DOHH2 (cell line): ENCODE data around the gene WRNIP1.

Experiments used
- H3F3A ChIP-seq: fragments of 200-600 bp; sonication (generic), shearing (Covaris generic); 2 replicates; pipeline ENCODE4 v1.6.0; 2016; ENCODE audit warnings: antibody characterized with exemption, mild to moderate bottlenecking; ENCODE audit not compliant: control insufficient read depth, insufficient read depth
- H3K27ac ChIP-seq: fragments of 200-600 bp; sonication (generic); 2 replicates; pipeline ENCODE4 v1.5.1; 2014; ENCODE audit warnings: low read depth, mild to moderate bottlenecking, low read length, moderate library complexity
- H3K27me3 ChIP-seq: fragments of 200-600 bp; sonication (generic); 2 replicates; pipeline ENCODE4 v1.6.1; 2014; ENCODE audit warnings: mild to moderate bottlenecking, low read length, mixed read lengths; ENCODE audit not compliant: control insufficient read depth
- H3K36me3 ChIP-seq: fragments of 200-600 bp; sonication (generic); 2 replicates; pipeline ENCODE4 v1.6.1; 2014; ENCODE audit warnings: mild to moderate bottlenecking, low read length, moderate library complexity, mixed read lengths; ENCODE audit not compliant: control insufficient read depth
- H3K4me1 ChIP-seq: fragments of 200-600 bp; sonication (generic); 2 replicates; pipeline ENCODE4 v1.6.1; 2014; ENCODE audit warnings: mild to moderate bottlenecking, low read length, mixed read lengths; ENCODE audit not compliant: control insufficient read depth
- H3K4me2 ChIP-seq: fragments of 200-600 bp; sonication (generic); 2 replicates; pipeline ENCODE4 v1.6.0; 2014; ENCODE audit warnings: mild to moderate bottlenecking, low read length, moderate library complexity
- H3K4me3 ChIP-seq: fragments of 200-600 bp; sonication (generic); 2 replicates; pipeline ENCODE4 v1.5.1; 2014; ENCODE audit warnings: mild to moderate bottlenecking, low read length, mixed read lengths
- H3K79me2 ChIP-seq: fragments of 200-600 bp; sonication (generic); 2 replicates; pipeline ENCODE4 v1.6.1; 2014; ENCODE audit warnings: mild to moderate bottlenecking, low read length, mixed read lengths; ENCODE audit not compliant: control insufficient read depth
- H3K9me2 ChIP-seq: fragments of 200-600 bp; sonication (generic); replicated peaks from 2 replicates; pipeline ENCODE4 v1.6.1; 2014; ENCODE audit warnings: mild to moderate bottlenecking, low read length, mixed read lengths; ENCODE audit not compliant: control insufficient read depth
- H3K9me3 ChIP-seq: fragments of 200-600 bp; sonication (generic); 2 replicates; pipeline ENCODE4 v1.6.1; 2014; ENCODE audit warnings: antibody characterized with exemption, low read length, mixed read lengths; ENCODE audit not compliant: control insufficient read depth, insufficient read depth
- H4K20me1 ChIP-seq: fragments of 200-600 bp; sonication (generic); 2 replicates; pipeline ENCODE4 v1.6.0; 2014; ENCODE audit warnings: low read depth, mild to moderate bottlenecking, antibody characterized with exemption, low read length, moderate library complexity; ENCODE audit not compliant: control insufficient read depth, insufficient read depth
- EZH2phosphoT487 ChIP-seq: fragments of 200-600 bp; sonication (generic); IDR thresholded peaks from 2 replicates; pipeline ENCODE4 v1.6.1; 2017; ENCODE audit warnings: borderline replicate concordance, mild to moderate bottlenecking, antibody characterized with exemption, low read length, moderate library complexity, mixed read lengths
- TF ChIP-seq, protein P1 (sequence below): fragments of 200-600 bp; sonication (generic); IDR thresholded peaks from one replicate; pipeline ENCODE4 v1.5.1; 2014; ENCODE audit warnings: antibody characterized with exemption, mild to moderate bottlenecking, low read depth, low read length; ENCODE audit not compliant: poor library complexity, severe bottlenecking

Gene WRNIP1

DNA sequence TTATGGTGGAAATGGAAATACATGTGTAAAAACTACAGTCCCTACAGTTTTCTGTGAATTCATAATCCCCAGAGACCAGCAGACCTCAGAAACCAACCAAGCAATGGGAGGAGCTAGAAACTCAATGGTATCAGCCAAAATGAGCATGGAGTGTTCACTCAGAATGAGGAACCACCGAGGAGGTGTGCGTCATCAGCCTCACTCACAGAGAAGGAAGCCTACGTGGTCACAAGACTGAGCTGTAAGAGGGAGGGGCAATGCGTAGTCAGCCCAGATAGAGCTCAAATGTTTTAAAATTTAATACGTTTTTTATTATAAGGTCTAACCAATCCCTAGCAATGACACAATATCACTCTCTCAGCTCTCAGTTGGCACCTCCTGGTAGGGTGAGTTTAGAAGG is 31.9 kb upstream of the WRNIP1 start:
- no peaks in the 10 kb centered on the region for H3K36me3 ChIP-seq
- peak overlapping the region; percentile 27 for H3K4me2 ChIP-seq
- no peaks in the 10 kb centered on the region for H3K79me2 ChIP-seq
- no peak for TF ChIP-seq EZH2phosphoT487
- TF ChIP-seq, protein P1, sequence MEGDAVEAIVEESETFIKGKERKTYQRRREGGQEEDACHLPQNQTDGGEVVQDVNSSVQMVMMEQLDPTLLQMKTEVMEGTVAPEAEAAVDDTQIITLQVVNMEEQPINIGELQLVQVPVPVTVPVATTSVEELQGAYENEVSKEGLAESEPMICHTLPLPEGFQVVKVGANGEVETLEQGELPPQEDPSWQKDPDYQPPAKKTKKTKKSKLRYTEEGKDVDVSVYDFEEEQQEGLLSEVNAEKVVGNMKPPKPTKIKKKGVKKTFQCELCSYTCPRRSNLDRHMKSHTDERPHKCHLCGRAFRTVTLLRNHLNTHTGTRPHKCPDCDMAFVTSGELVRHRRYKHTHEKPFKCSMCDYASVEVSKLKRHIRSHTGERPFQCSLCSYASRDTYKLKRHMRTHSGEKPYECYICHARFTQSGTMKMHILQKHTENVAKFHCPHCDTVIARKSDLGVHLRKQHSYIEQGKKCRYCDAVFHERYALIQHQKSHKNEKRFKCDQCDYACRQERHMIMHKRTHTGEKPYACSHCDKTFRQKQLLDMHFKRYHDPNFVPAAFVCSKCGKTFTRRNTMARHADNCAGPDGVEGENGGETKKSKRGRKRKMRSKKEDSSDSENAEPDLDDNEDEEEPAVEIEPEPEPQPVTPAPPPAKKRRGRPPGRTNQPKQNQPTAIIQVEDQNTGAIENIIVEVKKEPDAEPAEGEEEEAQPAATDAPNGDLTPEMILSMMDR, result no peak
- peaks cover 24% of the 10 kb centered on the region for H3K4me1 ChIP-seq
- H3K4me3 ChIP-seq, result no peak overlapping the region
- no peaks in the 10 kb centered on the region for H3F3A ChIP-seq
- no peak overlapping the region for H3K27ac ChIP-seq
- no peaks in the 10 kb centered on the region for H3K27me3 ChIP-seq
- H4K20me1 ChIP-seq, result no peaks in the 10 kb centered on the region
- H3K9me3 ChIP-seq, result no peaks in the 10 kb centered on the region
- H3K9me2 ChIP-seq, result no peaks in the 10 kb centered on the region

DNA sequence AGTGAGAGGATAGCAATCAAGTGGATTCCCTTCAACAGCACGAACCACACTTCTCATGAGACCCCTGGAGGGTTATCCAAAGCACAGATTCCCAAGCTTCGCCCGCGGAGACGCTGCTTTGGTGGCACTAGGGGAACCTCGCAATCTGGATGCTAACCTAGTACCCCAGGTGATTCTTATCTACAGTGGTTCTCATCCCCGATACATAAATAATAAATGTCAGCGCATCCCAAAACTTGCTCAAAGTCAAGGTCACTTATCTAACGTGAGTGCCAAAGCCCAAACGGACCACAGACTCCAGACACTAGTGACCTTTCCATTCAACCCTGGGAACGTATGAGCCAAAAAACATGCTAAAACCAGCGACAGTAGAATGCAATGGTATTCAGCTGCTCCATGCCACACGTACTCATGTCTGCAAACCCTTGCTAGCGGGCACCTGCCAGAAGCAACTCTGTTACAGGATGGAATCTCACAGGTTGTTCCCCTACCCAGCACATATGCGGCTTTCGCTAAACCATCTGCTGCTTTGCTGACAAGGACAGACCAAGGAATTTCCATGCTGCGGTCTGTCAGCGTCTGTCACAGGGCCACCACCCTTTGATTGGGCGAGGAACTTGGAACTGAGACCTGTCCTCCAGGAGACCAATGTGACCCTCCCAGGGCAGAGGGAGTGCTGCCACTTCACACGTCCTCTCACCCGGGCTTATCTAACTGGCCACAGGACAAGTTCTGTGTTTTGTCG is 31.3 kb upstream of the WRNIP1 start:
- Histone ChIP-seq H3K36me3 (no peaks in the 10 kb centered on the region), H3K79me2 (no peaks in the 10 kb centered on the region), H3F3A (no peaks in the 10 kb centered on the region), H3K9me2 (no peaks in the 10 kb centered on the region), H3K9me3 (no peaks in the 10 kb centered on the region), H3K4me2 (peak overlapping the region; percentile 27), H4K20me1 (no peaks in the 10 kb centered on the region), H3K4me3 (no peak overlapping the region), H3K4me1 (peaks cover 24% of the 10 kb centered on the region), H3K27me3 (no peaks in the 10 kb centered on the region), H3K27ac (no peak overlapping the region)
- TF ChIP-seq, protein P1, result no peak

DNA sequence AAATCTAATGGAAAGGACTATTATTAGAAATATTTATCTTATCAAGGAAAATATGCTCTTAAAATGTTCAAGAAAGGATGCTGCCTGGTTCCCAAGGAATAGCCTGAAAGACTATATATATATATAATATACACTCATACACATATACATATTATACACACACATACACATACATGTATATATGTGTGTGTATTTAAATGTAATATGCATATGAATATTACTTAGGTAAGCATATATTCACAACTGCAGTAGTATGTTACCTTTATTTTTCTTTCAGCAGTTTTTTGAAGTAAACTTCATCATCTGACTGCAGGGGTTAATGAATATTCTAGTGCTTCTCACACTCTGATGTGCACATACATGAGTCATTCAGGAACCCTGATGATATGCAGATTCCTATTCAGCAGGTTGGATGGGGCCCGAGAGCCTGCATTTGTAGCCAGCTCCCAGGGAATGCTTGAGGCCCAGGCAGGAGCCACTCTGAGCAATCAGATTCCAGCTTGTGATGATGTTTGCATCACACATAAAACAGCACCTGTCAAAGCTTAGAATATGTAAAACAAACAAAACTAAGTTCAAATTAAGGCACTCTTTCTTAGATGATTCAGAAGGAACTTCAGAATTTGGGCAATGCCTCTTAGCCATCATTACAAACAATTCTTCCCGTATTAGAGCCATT is 30.6 kb upstream of the WRNIP1 start:
- Histone ChIP-seq H3K79me2 (no peaks in the 10 kb centered on the region), H3K9me2 (no peaks in the 10 kb centered on the region), H3K4me2 (no peak overlapping the region), H3K27ac (no peak overlapping the region), H3K4me3 (no peak overlapping the region), H3K27me3 (no peaks in the 10 kb centered on the region), H3K4me1 (peaks cover 24% of the 10 kb centered on the region), H3F3A (no peaks in the 10 kb centered on the region), H3K9me3 (no peaks in the 10 kb centered on the region), H4K20me1 (no peaks in the 10 kb centered on the region), H3K36me3 (no peaks in the 10 kb centered on the region)
- no peak for TF ChIP-seq EZH2phosphoT487
- TF ChIP-seq, protein P1, result no peak
